SU-DHL-6 (cell line): ENCODE results near the gene SYNDIG1.
"Not testable (repeated sequence)": the region's sequence is repeated elsewhere in the genome, so short reads cannot be mapped to it uniquely, and the experiment has no call there.

Experiments used
- H2AFZ ChIP-seq: fragments of 200-600 bp; sonication (generic); 2 replicates; pipeline ENCODE4 v1.6.1; 2014; ENCODE audit warnings: low read depth, mild to moderate bottlenecking, moderate library complexity, mixed read lengths, antibody characterized with exemption, low read length; ENCODE audit not compliant: severe bottlenecking
- H3F3A ChIP-seq: fragments of 200-600 bp; shearing (Covaris generic); 2 replicates; pipeline ENCODE4 v1.6.0; 2016; ENCODE audit warnings: antibody characterized with exemption, mild to moderate bottlenecking; ENCODE audit not compliant: insufficient read depth
- H3K27ac ChIP-seq: fragments of 200-600 bp; sonication (generic); 2 replicates; pipeline ENCODE4 v1.5.1; 2016; ENCODE audit warnings: low read depth, mild to moderate bottlenecking, low read length, moderate library complexity, mixed read lengths
- H3K27me3 ChIP-seq: fragments of 200-600 bp; sonication (generic), shearing (Covaris generic); 2 replicates; pipeline ENCODE4 v1.6.0; 2014; ENCODE audit warnings: mild to moderate bottlenecking, low read length
- H3K36me3 ChIP-seq: fragments of 200-600 bp; sonication (generic); 2 replicates; pipeline ENCODE4 v1.6.1; 2014; ENCODE audit warnings: mild to moderate bottlenecking, low read length, mixed read lengths
- H3K4me2 ChIP-seq: fragments of 300-600, 200-600 bp; shearing (Covaris generic), sonication (generic); 2 replicates; pipeline ENCODE4 v1.6.0; 2014; ENCODE audit warnings: low read length, low read depth, mild to moderate bottlenecking; ENCODE audit not compliant: poor library complexity, severe bottlenecking
- H3K4me3 ChIP-seq: fragments of 200-600 bp; sonication (generic); 2 replicates; pipeline ENCODE4 v1.5.1; 2014; ENCODE audit warnings: antibody characterized with exemption, low read length, mild to moderate bottlenecking, mixed read lengths; ENCODE audit not compliant: insufficient read depth, poor library complexity, severe bottlenecking
- H3K79me2 ChIP-seq: fragments of 200-600 bp; sonication (generic); 2 replicates; pipeline ENCODE4 v1.6.1; 2014; ENCODE audit warnings: mild to moderate bottlenecking, low read length, moderate library complexity; ENCODE audit not compliant: insufficient read depth
- H3K9ac ChIP-seq: fragments of 200-600 bp; sonication (generic); 2 replicates; pipeline ENCODE4 v1.7.0; 2014; ENCODE audit warnings: mild to moderate bottlenecking, low read length
- H3K9me2 ChIP-seq: fragments of 200-600 bp; sonication (generic); replicated peaks from 2 replicates; pipeline ENCODE4 v1.6.1; 2014; ENCODE audit warnings: low read length; ENCODE audit not compliant: insufficient read depth
- H3K9me3 ChIP-seq: fragments of 200-600 bp; sonication (generic); 2 replicates; pipeline ENCODE4 v1.6.1; 2014; ENCODE audit warnings: low read length, mixed read lengths; ENCODE audit not compliant: insufficient read depth
- H4K20me1 ChIP-seq: fragments of 200-600 bp; sonication (generic); 2 replicates; pipeline ENCODE4 v1.6.1; 2014; ENCODE audit warnings: low read depth, mild to moderate bottlenecking, antibody characterized with exemption, low read length, moderate library complexity, mixed read lengths
- CTCF ChIP-seq: fragments of 200-600 bp; sonication (generic); IDR thresholded peaks from one replicate; pipeline ENCODE4 v1.5.1; 2017; ENCODE audit warnings: antibody characterized with exemption, mild to moderate bottlenecking, low read length, moderate library complexity; ENCODE audit not compliant: insufficient read depth, poor library complexity, severe bottlenecking
- EZH2phosphoT487 ChIP-seq: fragments of 200-600 bp; sonication (generic), shearing (Covaris generic); conservative IDR thresholded peaks from 2 replicates; pipeline ENCODE4 v1.6.1; 2018; ENCODE audit warnings: mild to moderate bottlenecking, antibody characterized with exemption, low read length, moderate library complexity, mixed read lengths

SYNDIG1 gene

GRCh38 chr20:24620937-24621519 is 151.6 kb downstream of the SYNDIG1 start:
- Histone ChIP-seq H3K27me3 (no peaks in the 10 kb centered on the region), H4K20me1 (no peaks in the 10 kb centered on the region)
- TF ChIP-seq CTCF (no peak), EZH2phosphoT487 (no peak)

GRCh38 chr20:24622856-24623255 is 153.4 kb downstream of the SYNDIG1 start:
- no peaks in the 10 kb centered on the region for H3K9me2 ChIP-seq
- no peak overlapping the region for H3K4me3 ChIP-seq
- H3F3A ChIP-seq = no peaks in the 10 kb centered on the region
- no peaks in the 10 kb centered on the region for H4K20me1 ChIP-seq
- no peak overlapping the region for H3K27ac ChIP-seq
- H3K9me3 ChIP-seq = no peaks in the 10 kb centered on the region
- H3K27me3 ChIP-seq = no peaks in the 10 kb centered on the region
- TF ChIP-seq CTCF (no peak), EZH2phosphoT487 (no peak)
- H3K9ac ChIP-seq = no peak overlapping the region
- H3K4me2 ChIP-seq = no peak overlapping the region
- no peaks in the 10 kb centered on the region for H3K79me2 ChIP-seq
- H3K36me3 ChIP-seq = no peaks in the 10 kb centered on the region
- H2AFZ ChIP-seq = no peak overlapping the region

More at GRCh38 chr20:24620937-24621519, 151.6 kb downstream of the SYNDIG1 start:
- H3K9me3 ChIP-seq = no peaks in the 10 kb centered on the region
- H3K27ac ChIP-seq = no peak overlapping the region
- H3K9me2 ChIP-seq = no peaks in the 10 kb centered on the region
- H3K9ac ChIP-seq = no peak overlapping the region
- no peak overlapping the region for H2AFZ ChIP-seq
- no peaks in the 10 kb centered on the region for H3K36me3 ChIP-seq
- no peaks in the 10 kb centered on the region for H3F3A ChIP-seq
- no peaks in the 10 kb centered on the region for H3K79me2 ChIP-seq
- no peak overlapping the region for H3K4me2 ChIP-seq
- H3K4me3 ChIP-seq = no peak overlapping the region

GRCh38 chr20:24626141-24626540 is 156.7 kb downstream of the SYNDIG1 start:
- not testable (repeated sequence) for H2AFZ ChIP-seq, H3K79me2 ChIP-seq

GRCh38 chr20:24627291-24627690 is 157.9 kb downstream of the SYNDIG1 start:
- Histone ChIP-seq H3K9me3 (no peaks in the 10 kb centered on the region), H3K9ac (no peak overlapping the region), H3K4me3 (no peak overlapping the region), H3K79me2 (no peaks in the 10 kb centered on the region), H3K27ac (no peak overlapping the region), H3K9me2 (no peaks in the 10 kb centered on the region), H3K4me2 (no peak overlapping the region), H4K20me1 (no peaks in the 10 kb centered on the region), H3K27me3 (no peaks in the 10 kb centered on the region), H3K36me3 (no peaks in the 10 kb centered on the region), H2AFZ (no peak overlapping the region), H3F3A (no peaks in the 10 kb centered on the region)
- no peak for TF ChIP-seq EZH2phosphoT487
- TF ChIP-seq CTCF = no peak

More at GRCh38 chr20:24626141-24626540, 156.7 kb downstream of the SYNDIG1 start:
- not testable (repeated sequence) for H3K9me2 ChIP-seq, H3F3A ChIP-seq, H3K9ac ChIP-seq, H3K4me3 ChIP-seq, H3K9me3 ChIP-seq, H3K27me3 ChIP-seq, H4K20me1 ChIP-seq, H3K36me3 ChIP-seq, H3K4me2 ChIP-seq, H3K27ac ChIP-seq
